ENCODE data around the gene PRR33.

- TF ChIP-seq POLR2A (IDR thresholded peaks at IDR 0.05; ENCODE audit: low read depth, low read length), result no peak; the same call in 1 of the 2 replicates
- TF ChIP-seq TAF1 (IDR thresholded peaks at IDR 0.05; ENCODE audit: low read depth, low read length), result no peak
- TF ChIP-seq POLR2AphosphoS5 (IDR thresholded peaks at IDR 0.05; ENCODE audit: low read depth, low read length), result no peak; the same call in 1 of the 2 replicates
- no peak for TF ChIP-seq POU2F2 (IDR thresholded peaks at IDR 0.05; ENCODE audit: low read depth, low read length)
- no peak for TF ChIP-seq SPI1 (IDR thresholded peaks at IDR 0.05; ENCODE audit: low read depth, low read length)
- no peak for TF ChIP-seq PAX5 (IDR thresholded peaks at IDR 0.05; ENCODE audit: insufficient read depth, low read length, severe bottlenecking)
These were observed 35.2 kb downstream of the PRR33 start for GRCh38 chr11:1856306-1857005.
